Prostate gland (tissue), 2 donors: ENCODE data around the gene WFIKKN2. TPM values are rescaled to one million over a fixed set of nuclear protein-coding genes. Genes with fewer than 3 reads are reported as not detected.

Experiments used
- DNase-seq: peaks from one replicate; pipeline ENCODE4 v3.0.0-alpha.2; 2019; ENCODE audit warnings: low spot score
- H3K27ac ChIP-seq, 2 donors: fragments of 200-600 bp; sonication (generic); 2 replicates each; pipeline ENCODE4 v1.5.1; 2017 to 2019
- H3K27me3 ChIP-seq: fragments of 200-600 bp; sonication (generic); replicated peaks from 2 replicates; pipeline ENCODE4 v1.5.1; 2019; ENCODE audit not compliant: insufficient read depth
- H3K36me3 ChIP-seq, 2 donors: fragments of 200-600 bp; sonication (generic); 1 replicate in 1 of 2; 2 replicates in 1 of 2; pipeline versions ENCODE4 v1.5.1 to v1.8.1; 2017 to 2019
- H3K4me1 ChIP-seq: fragments of 200-600 bp; sonication (generic); replicated peaks from 2 replicates; pipeline ENCODE4 v1.5.1; 2019
- H3K4me3 ChIP-seq, 2 donors: fragments of 200-600 bp; sonication (generic); 2 replicates each; pipeline ENCODE4 v1.5.1; 2017 to 2019
- H3K9me3 ChIP-seq: fragments of 200-600 bp; sonication (generic); 2 replicates; pipeline ENCODE4 v1.5.1; 2017
- CTCF ChIP-seq, 4 experiments: fragments of 200-600 bp in 2 of 4; fragments of 450-650 bp in 2 of 4; sonication (generic) in 2 of 4; IDR thresholded peaks; 1 replicate in 3 of 4; 2 replicates in 1 of 4; pipeline ENCODE4 v1.5.1; 2016 to 2019; ENCODE audit warnings: antibody characterized with exemption in 4 of 4, mild to moderate bottlenecking in 2 of 4, moderate library complexity in 2 of 4
- POLR2A ChIP-seq: fragments of 450-650 bp; IDR thresholded peaks from one replicate; pipeline ENCODE4 v1.6.1; 2016; ENCODE audit warnings: antibody characterized with exemption, mild to moderate bottlenecking
- POLR2AphosphoS5 ChIP-seq: sonication (generic); formaldehyde crosslinking; IDR thresholded peaks from one replicate; pipeline ENCODE4 v1.6.1; 2017; ENCODE audit warnings: antibody characterized with exemption
- WGBS: methylation state at CpG from one replicate; pipeline ENCODE4 v1.1.5; 2018; 5-methylcytosine and 5-hydroxymethylcytosine counted together
- intact Hi-C: fragments of 100-400 bp; cut with DNase I; formaldehyde crosslinking; loops from one replicate; pipeline ENCODE4 v1.14.2; 2022
- total RNA-seq, 2 donors: library from RNA; depleted of rRNA; stranded (reverse); fragments of >200 nt; gene quantifications; one replicate each; pipeline ENCODE4 v1.1.0, GENCODE V29; 2016

WFIKKN2 gene
- total RNA-seq, 2 donors from 2014 or later = 0.18 to 2.4 TPM

- DNase-seq = no peak
- Histone ChIP-seq H3K27ac (no peak overlapping the region), H3K36me3 (no peaks in the 10 kb centered on the region), H3K9me3 (no peaks in the 10 kb centered on the region), H3K4me3 (no peak overlapping the region), H3K27me3 (no peaks in the 10 kb centered on the region), H3K4me1 (no peaks in the 10 kb centered on the region)
- intact Hi-C loops = no loop called here
- no peak for TF ChIP-seq CTCF (IDR thresholded peaks at IDR 0.05)
- TF ChIP-seq POLR2A = no peak
- TF ChIP-seq POLR2AphosphoS5 = no peak
- 71% methylated on average over 3 of the region's 3 CpGs for WGBS
These were observed 26.5 kb upstream of the WFIKKN2 start for GRCh38 chr17:50808888-50809287.

GRCh38 chr17:50813583-50813982 is 21.8 kb upstream of the WFIKKN2 start:
- no peaks in the 10 kb centered on the region for H3K27me3 ChIP-seq
- no peak for DNase-seq
- H3K4me1 ChIP-seq = no peaks in the 10 kb centered on the region
- TF ChIP-seq POLR2AphosphoS5 (no peak), POLR2A (no peak), CTCF (IDR thresholded peaks at IDR 0.05) (no peak)
- no peaks in the 10 kb centered on the region for H3K36me3 ChIP-seq
- no peaks in the 10 kb centered on the region for H3K9me3 ChIP-seq
- H3K27ac ChIP-seq = no peak overlapping the region
- intact Hi-C loops = no loop called here
- H3K4me3 ChIP-seq = no peak overlapping the region

- H3K9me3 ChIP-seq = no peaks in the 10 kb centered on the region
- H3K36me3 ChIP-seq = no peaks in the 10 kb centered on the region
- DNase-seq = no peak
- H3K27ac ChIP-seq = no peak overlapping the region
- H3K4me3 ChIP-seq = no peak overlapping the region
- 69% methylated on average over 3 of the region's 3 CpGs for WGBS
- TF ChIP-seq POLR2A (no peak), CTCF (IDR thresholded peaks at IDR 0.05) (no peak), POLR2AphosphoS5 (no peak)
- H3K27me3 ChIP-seq = no peaks in the 10 kb centered on the region
- intact Hi-C loops = no loop called here
- H3K4me1 ChIP-seq = no peaks in the 10 kb centered on the region
These were observed 20.0 kb upstream of the WFIKKN2 start for GRCh38 chr17:50815400-50815799.

GRCh38 chr17:50816271-50816670 is 19.1 kb upstream of the WFIKKN2 start:
- Histone ChIP-seq H3K4me3 (no peak overlapping the region), H3K27me3 (no peaks in the 10 kb centered on the region), H3K36me3 (no peaks in the 10 kb centered on the region), H3K9me3 (no peaks in the 10 kb centered on the region), H3K4me1 (no peaks in the 10 kb centered on the region), H3K27ac (no peak overlapping the region)
- intact Hi-C loops = no loop called here
- TF ChIP-seq POLR2AphosphoS5 (no peak), POLR2A (no peak), CTCF (IDR thresholded peaks at IDR 0.05) (no peak)
- WGBS = 95% methylated on average over 5 of the region's 5 CpGs
- no peak for DNase-seq

DNA sequence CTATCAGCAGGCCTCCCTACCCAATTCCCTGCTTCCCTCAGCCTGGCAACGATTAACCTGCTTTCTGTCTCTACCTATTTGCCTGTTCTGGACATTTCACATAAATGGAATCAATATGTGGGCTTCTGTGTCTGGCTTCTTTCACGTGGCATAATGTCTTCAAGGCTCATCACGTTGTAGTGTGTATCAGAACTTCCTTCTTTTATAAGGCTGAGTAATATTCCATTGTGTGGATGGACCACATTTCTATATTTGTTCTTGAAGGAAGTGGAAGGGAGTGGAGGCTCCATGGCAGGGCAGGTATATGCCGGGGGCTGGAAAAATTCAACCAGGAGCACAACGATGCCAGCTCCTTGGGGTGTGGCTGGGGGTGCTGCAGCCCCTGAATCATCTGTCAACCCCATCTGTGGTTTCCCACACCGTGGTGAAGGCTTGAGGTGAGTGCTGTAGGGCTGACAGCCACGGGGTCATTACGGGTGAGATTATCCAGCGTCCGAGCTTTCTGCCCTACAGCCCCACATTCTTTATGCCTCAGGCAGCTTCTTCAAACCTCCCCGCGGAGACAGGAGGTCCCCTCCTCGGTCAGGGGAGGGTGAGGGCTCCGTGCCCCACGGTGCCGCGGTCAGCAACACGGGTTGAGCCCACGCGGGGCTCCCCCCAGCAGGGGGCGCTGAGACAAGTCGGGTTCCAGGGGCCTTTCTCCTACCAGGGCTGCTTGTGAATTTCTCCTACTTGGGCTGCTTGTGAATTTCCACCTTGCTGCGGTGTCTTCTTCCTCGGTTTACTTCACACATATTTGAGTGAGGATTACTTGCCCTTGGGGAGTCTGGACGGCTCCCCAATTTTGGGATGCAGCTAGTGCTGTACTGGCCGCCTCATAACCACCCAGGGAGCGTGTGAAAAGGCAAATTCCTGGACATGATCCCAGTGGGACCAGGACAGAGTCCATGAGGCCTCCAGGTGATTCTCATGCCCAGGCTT is 18.3 kb upstream of the WFIKKN2 start:
- no peaks in the 10 kb centered on the region for H3K9me3 ChIP-seq
- no peaks in the 10 kb centered on the region for H3K27me3 ChIP-seq
- no peak overlapping the region for H3K27ac ChIP-seq
- H3K4me3 ChIP-seq = no peak overlapping the region
- no peaks in the 10 kb centered on the region for H3K4me1 ChIP-seq
- 30% methylated on average over 27 of the region's 27 CpGs for WGBS
- H3K36me3 ChIP-seq = no peaks in the 10 kb centered on the region
- intact Hi-C loops = no loop called here
- DNase-seq = no peak
- TF ChIP-seq POLR2A = no peak
- TF ChIP-seq CTCF (IDR thresholded peaks at IDR 0.05) = peak; percentile 47 to 57 (median 50)
